GM12878 (cell line): ENCODE measurements around the gene BCOR. TPM values are rescaled to one million over a fixed set of nuclear protein-coding genes. Genes with fewer than 3 reads are reported as not detected.

Experiments used
- ATAC-seq: fragments of 200-7000 bp; cut with Tn5 transposase; 3 replicates; pipeline ENCODE4 v1.9.1; 2020; ENCODE audit warnings: mild to moderate bottlenecking, moderate library complexity
- BruUV-seq: library from RNA; stranded (reverse); fragments of 400-500 nt; replicated peaks from 2 replicates; lab custom pipeline; 2021; lab: Mats Ljungman, UMichigan
- CTCF ChIA-PET: fragments of 300-600 bp; sonication (Branson Sonifier 250); formaldehyde crosslinking; extraction: SDS; loops from one replicate; lab custom pipeline; 2021; ENCODE audit warnings: inconsistent platforms; lab: Yijun Ruan, JAX
- POLR2A ChIA-PET: fragments of 350-600 bp; formaldehyde crosslinking; extraction: SDS; loops from one replicate; lab custom pipeline; 2021; ENCODE audit warnings: inconsistent platforms; lab: Charles Lee
- RAD21 ChIA-PET: fragments of 300-600 bp; sonication (Branson Sonifier 250); formaldehyde crosslinking; loops from one replicate; lab custom pipeline; 2023; ENCODE audit warnings: antibody characterized with exemption; ENCODE audit not compliant: unreplicated experiment; lab: Charles Lee
- SMC1A ChIA-PET: fragments of 300-600 bp; sonication (Branson Sonifier 250); formaldehyde crosslinking; loops from one replicate; lab custom pipeline; 2023; ENCODE audit not compliant: unreplicated experiment, uncharacterized antibody; lab: Charles Lee
- DNase-seq: peaks from one replicate; pipeline ENCODE4 v3.0.0-alpha.2; 2011; ENCODE audit warnings: low read depth, low spot score
- FAIRE-seq: peaks from 3 replicates; lab custom pipeline; 2011; peaks lifted over from hg19 to GRCh38; lab: Jason Lieb, UNC
- H2AFZ ChIP-seq: 2 replicates; pipeline ENCODE4 v1.6.0; 2011; ENCODE audit warnings: low read depth, low read length, control low read depth; ENCODE audit not compliant: control insufficient read depth
- H3K27ac ChIP-seq: 2 replicates; pipeline ENCODE4 v1.5.1; 2011; ENCODE audit warnings: control low read depth; ENCODE audit not compliant: control insufficient read depth, insufficient read depth
- H3K27me3 ChIP-seq, 2 experiments: replicated peaks in 1 of 2; 2 replicates each; pipeline versions ENCODE4 v1.6.0 to v1.6.1; 2011; ENCODE audit warnings: low read length in 1 of 2; ENCODE audit not compliant: control insufficient read depth in 2 of 2, insufficient read depth in 2 of 2
- H3K36me3 ChIP-seq, 2 experiments: 2 replicates each; pipeline ENCODE4 v1.5.1; 2011; ENCODE audit warnings: low read length in 1 of 2; ENCODE audit not compliant: control insufficient read depth in 2 of 2, insufficient read depth in 2 of 2
- H3K4me1 ChIP-seq: 2 replicates; pipeline ENCODE4 v1.6.1; 2011; ENCODE audit warnings: mild to moderate bottlenecking, low read length, moderate library complexity, mixed read lengths; ENCODE audit not compliant: control insufficient read depth, insufficient read depth
- H3K4me2 ChIP-seq: 2 replicates; pipeline ENCODE4 v1.6.0; 2011; ENCODE audit warnings: control low read depth; ENCODE audit not compliant: control insufficient read depth, insufficient read depth
- H3K4me3 ChIP-seq: fragments of 200-600 bp; sonication (generic); 2 replicates; pipeline ENCODE4 v1.5.1; 2016
- H3K79me2 ChIP-seq: 2 replicates; pipeline ENCODE4 v1.6.0; 2011; ENCODE audit warnings: low read length; ENCODE audit not compliant: control insufficient read depth, insufficient read depth
- H3K9ac ChIP-seq: 2 replicates; pipeline ENCODE4 v1.8.0; 2011; ENCODE audit warnings: low read length, control low read depth, mixed read lengths; ENCODE audit not compliant: control insufficient read depth, insufficient read depth
- H3K9me3 ChIP-seq: replicated peaks from 3 replicates; pipeline ENCODE4 v1.5.1; 2011; ENCODE audit warnings: mild to moderate bottlenecking, low read length; ENCODE audit not compliant: control insufficient read depth, insufficient read depth
- H4K20me1 ChIP-seq: 2 replicates; pipeline ENCODE4 v1.6.0; 2011; ENCODE audit not compliant: control insufficient read depth, insufficient read depth
- ASH2L ChIP-seq: fragments of 300-600, 200-600 bp; sonication (generic); IDR thresholded peaks from 2 replicates; pipeline ENCODE4 v1.6.1; 2017; ENCODE audit warnings: low read depth, mild to moderate bottlenecking, borderline replicate concordance
- ATF3 ChIP-seq: IDR thresholded peaks from 2 replicates; pipeline ENCODE4 v1.6.1; 2011; ENCODE audit warnings: low read depth, mild to moderate bottlenecking, low read length, moderate library complexity, borderline replicate concordance; ENCODE audit errors: extremely low read depth
- CHD1 ChIP-seq: IDR thresholded peaks from 2 replicates; pipeline ENCODE4 v1.6.1; 2012; ENCODE audit warnings: low read depth, low read length, improper control_type of control experiment
- DPF2 ChIP-seq: fragments of 450-650 bp; IDR thresholded peaks from 2 replicates; pipeline ENCODE4 v1.6.1; 2017; ENCODE audit warnings: mild to moderate bottlenecking
- E4F1 ChIP-seq: fragments of 450-650 bp; IDR thresholded peaks from 2 replicates; pipeline ENCODE4 v1.6.1; 2018; ENCODE audit warnings: borderline replicate concordance, mild to moderate bottlenecking; ENCODE audit not compliant: partially characterized antibody
- NFYA ChIP-seq: IDR thresholded peaks from 2 replicates; pipeline ENCODE4 v1.6.1; 2011; ENCODE audit warnings: low read depth, mild to moderate bottlenecking, low read length, improper control_type of control experiment, borderline replicate concordance
- REST ChIP-seq: IDR thresholded peaks from 2 replicates; pipeline ENCODE4 v1.6.1; 2012; ENCODE audit warnings: mild to moderate bottlenecking, low read depth, low read length
- SRF ChIP-seq, 2 experiments: IDR thresholded peaks; 2 replicates each; pipeline ENCODE4 v1.6.1; 2011; ENCODE audit warnings: low read depth in 2 of 2, low read length in 2 of 2, mild to moderate bottlenecking in 1 of 2, moderate library complexity in 1 of 2
- ZNF622 ChIP-seq: fragments of 450-650 bp; IDR thresholded peaks from 2 replicates; pipeline ENCODE4 v1.6.1; 2017; ENCODE audit warnings: mild to moderate bottlenecking, inconsistent platforms
- ZNF687 ChIP-seq: fragments of 450-650 bp; IDR thresholded peaks from 2 replicates; pipeline ENCODE4 v1.6.1; 2017; ENCODE audit warnings: mild to moderate bottlenecking, moderate library complexity
- WGBS: methylation state at CpG from one replicate; pipeline ENCODE4 v1.1.6; 2016; ENCODE audit warnings: low lambda C conversion rate; ENCODE audit not compliant: insufficient replicate concordance, insufficient coverage; ENCODE audit errors: missing lambda C conversion rate; 5-methylcytosine and 5-hydroxymethylcytosine counted together
- in situ Hi-C: fragments of 300-500 bp; cut with MboI; formaldehyde crosslinking; loops from 9 replicates; pipeline ENCODE4 v1.14.3; 2018; ENCODE audit warnings: mixed read lengths
- intact Hi-C: fragments of 100-400 bp; cut with micrococcal nuclease; formaldehyde crosslinking; loops from one replicate; pipeline ENCODE4 v1.14.2; 2022; ENCODE audit not compliant: unreplicated experiment
- polyA plus RNA-seq, 11 experiments: library from polyadenylated mRNA; depleted of rRNA in 4 of 11; unstranded in 6 of 11; stranded (reverse) in 5 of 11; fragments of >200 nt; fragmentation: Nextera tagmentation in 4 of 11; fragmentation: Illumina TruSeq in 1 of 11; extraction: Ambion mirVana in 4 of 11; extraction: Trizol in 1 of 11; gene quantifications; 1 replicate in 1 of 11; 2 replicates in 10 of 11; pipeline versions ENCODE4 v1.2.1 to v1.2.3, GENCODE V29; 2011 to 2016; ENCODE audit warnings: inconsistent platforms in 2 of 11, missing spikeins in 2 of 11, low read depth in 1 of 11
- total RNA-seq, 4 experiments: library from RNA; depleted of rRNA in 3 of 4; stranded (reverse); fragments of >200 nt in 3 of 4; fragmentation: Illumina TruSeq in 1 of 4; extraction: Trizol in 1 of 4; gene quantifications; 2 replicates each; pipeline versions ENCODE4 v1.2.1 to v1.2.3, GENCODE V29; 2013 to 2021

The BCOR gene
- total and polyA plus RNA-seq, 10 of the 15 experiments (the other 5 are each of a cell fraction or from before 2014, with no cell fraction given): 5.1 to 16.4 (median 10.1) TPM

GRCh38 chrX:40145923-40146261 is 48.1 kb upstream of the BCOR start (continued):
- no peak for TF ChIP-seq ASH2L
- TF ChIP-seq DPF2: no peak
- no peak for TF ChIP-seq CHD1
- TF ChIP-seq SRF (IDR thresholded peaks at IDR 0.05; ENCODE audit: low read depth in 2 of 2, low read length in 2 of 2): no peak
- TF ChIP-seq NFYA: no peak
- TF ChIP-seq ZNF622: no peak
- TF ChIP-seq, all 136 proteins: peak for 0

GRCh38 chrX:40145001-40145922 is 47.5 kb upstream of the BCOR start:
- H3K27ac ChIP-seq: no peak overlapping the region
- H3K4me1 ChIP-seq: peaks cover 4% of the 10 kb centered on the region; the same call in 1 of the 2 replicates
- ChIA-PET SMC1A (no interaction called here), CTCF (no interaction called here), POLR2A (no interaction called here), RAD21 (no interaction called here)
- H3K36me3 ChIP-seq: no peaks in the 10 kb centered on the region
- H2AFZ ChIP-seq: no peak overlapping the region
- DNase-seq (no peak), ATAC-seq (no peak), FAIRE-seq (no peak)
- no TSS peak for BruUV-seq
- no peak overlapping the region for H3K4me3 ChIP-seq
- 51% methylated on average over 38 of the region's 54 CpGs for WGBS
- intact Hi-C loops (no loop called here), in situ Hi-C loops (no loop called here)
- H3K27me3 ChIP-seq: no peaks in the 10 kb centered on the region; a peak in 1 of 4 replicates
- H3K4me2 ChIP-seq: no peak overlapping the region
- H3K79me2 ChIP-seq: no peaks in the 10 kb centered on the region
- H3K9me3 ChIP-seq: peaks cover 3% of the 10 kb centered on the region; the same call in 1 of the 3 replicates
- no peak overlapping the region for H3K9ac ChIP-seq
- H4K20me1 ChIP-seq: no peaks in the 10 kb centered on the region; the same call in 1 of the 2 replicates
- TF ChIP-seq E4F1 (no peak), REST (no peak), ATF3 (no peak), ZNF687 (no peak)
